ENCODE results near the gene ALDH5A1.
"Not testable (repeated sequence)": the region's sequence is repeated elsewhere in the genome, so short reads cannot be mapped to it uniquely, and the experiment has no call there.

ALDH5A1 gene

DNA sequence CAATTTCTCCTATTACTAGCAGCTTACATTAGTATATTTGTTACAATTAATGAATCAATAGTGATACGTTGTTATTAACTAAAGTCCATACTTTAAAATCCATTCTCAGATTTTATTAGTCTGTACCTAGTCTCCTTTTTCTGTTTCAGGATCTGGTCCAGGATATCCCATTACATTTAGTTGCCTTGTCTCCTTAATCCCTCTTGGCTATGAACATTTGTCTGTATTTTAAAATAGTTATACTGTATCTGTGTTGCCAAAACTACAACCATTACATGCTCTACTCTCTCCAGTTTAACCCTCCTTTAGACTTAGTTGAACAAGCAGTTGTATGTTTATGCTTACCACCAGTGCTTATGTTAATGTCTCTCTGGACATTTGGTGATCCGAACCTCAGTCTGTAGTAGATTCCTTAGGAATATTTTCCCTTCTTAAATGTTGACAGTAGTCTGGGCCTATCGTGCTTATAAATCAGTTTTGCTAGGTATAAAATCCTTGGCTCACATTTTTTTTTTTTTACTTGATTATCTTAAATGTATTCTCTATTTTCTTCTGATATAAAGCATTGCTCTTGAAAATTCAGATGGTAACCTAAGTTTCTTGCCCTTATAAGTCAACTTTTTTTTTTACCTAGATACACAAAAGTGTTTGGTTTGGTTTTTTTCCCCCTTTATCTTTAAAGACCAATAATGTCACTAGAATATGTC, 12.2 kb downstream of the ALDH5A1 start:
- no peak overlapping the region for H3K9ac ChIP-seq (ENCODE audit: low read length)
- peaks cover 18% of the 10 kb centered on the region for H3K36me3 ChIP-seq (ENCODE audit: low read length)
- no peak overlapping the region for H3K4me2 ChIP-seq (ENCODE audit: low read depth, low read length, poor library complexity, severe bottlenecking)
- H3F3A ChIP-seq (ENCODE audit: insufficient read depth) = no peaks in the 10 kb centered on the region
- no peaks in the 10 kb centered on the region for H4K20me1 ChIP-seq (ENCODE audit: low read depth, low read length)
- H3K27me3 ChIP-seq (ENCODE audit: low read length) = no peaks in the 10 kb centered on the region
- H3K79me2 ChIP-seq (ENCODE audit: insufficient read depth, low read length) = no peaks in the 10 kb centered on the region
- no peak for TF ChIP-seq EZH2phosphoT487 (conservative IDR thresholded peaks at IDR 0.05; ENCODE audit: low read length)
- TF ChIP-seq CTCF (IDR thresholded peaks at IDR 0.05; ENCODE audit: insufficient read depth, low read length, poor library complexity, severe bottlenecking) = no peak
- no peak overlapping the region for H2AFZ ChIP-seq (ENCODE audit: low read depth, low read length, severe bottlenecking)
- H3K9me3 ChIP-seq (ENCODE audit: insufficient read depth, low read length) = peaks cover 5% of the 10 kb centered on the region; the same call in 1 of the 2 replicates
- no peak overlapping the region for H3K4me3 ChIP-seq (ENCODE audit: insufficient read depth, low read length, poor library complexity, severe bottlenecking)
- H3K27ac ChIP-seq (ENCODE audit: low read depth, low read length) = no peak overlapping the region
- H3K9me2 ChIP-seq (replicated peaks; ENCODE audit: insufficient read depth, low read length) = no peaks in the 10 kb centered on the region

DNA sequence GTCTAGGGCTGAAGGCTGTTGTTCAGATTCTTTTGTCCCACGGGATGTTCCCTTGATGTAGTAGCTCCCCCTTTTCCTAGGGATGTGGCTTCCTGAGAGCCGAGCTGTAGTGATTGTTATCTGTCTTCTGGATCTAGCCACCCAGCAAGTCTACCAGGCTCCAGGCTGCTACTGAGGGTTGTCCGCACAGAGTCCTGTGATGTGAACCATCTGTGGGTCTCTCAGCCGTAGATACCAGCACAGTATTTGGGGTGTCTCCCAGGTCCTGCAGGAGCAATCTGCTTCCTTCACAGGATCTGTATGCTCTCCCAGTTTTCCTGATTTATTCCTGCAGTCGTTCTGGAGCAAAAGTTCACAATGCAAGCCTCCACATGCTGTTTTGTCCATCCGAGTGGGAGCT, 17.2 kb downstream of the ALDH5A1 start:
- not testable (repeated sequence) for H3K9me3 ChIP-seq (ENCODE audit: insufficient read depth, low read length); H2AFZ ChIP-seq (ENCODE audit: low read depth, low read length, severe bottlenecking); H3K9me2 ChIP-seq (replicated peaks; ENCODE audit: insufficient read depth, low read length); H3K4me3 ChIP-seq (ENCODE audit: insufficient read depth, low read length, poor library complexity, severe bottlenecking); H3K4me2 ChIP-seq (ENCODE audit: low read depth, low read length, poor library complexity, severe bottlenecking); H3K79me2 ChIP-seq (ENCODE audit: insufficient read depth, low read length); H3K27me3 ChIP-seq (ENCODE audit: low read length); H3K36me3 ChIP-seq (ENCODE audit: low read length); H4K20me1 ChIP-seq (ENCODE audit: low read depth, low read length); H3F3A ChIP-seq (ENCODE audit: insufficient read depth); H3K27ac ChIP-seq (ENCODE audit: low read depth, low read length); H3K9ac ChIP-seq (ENCODE audit: low read length)

DNA sequence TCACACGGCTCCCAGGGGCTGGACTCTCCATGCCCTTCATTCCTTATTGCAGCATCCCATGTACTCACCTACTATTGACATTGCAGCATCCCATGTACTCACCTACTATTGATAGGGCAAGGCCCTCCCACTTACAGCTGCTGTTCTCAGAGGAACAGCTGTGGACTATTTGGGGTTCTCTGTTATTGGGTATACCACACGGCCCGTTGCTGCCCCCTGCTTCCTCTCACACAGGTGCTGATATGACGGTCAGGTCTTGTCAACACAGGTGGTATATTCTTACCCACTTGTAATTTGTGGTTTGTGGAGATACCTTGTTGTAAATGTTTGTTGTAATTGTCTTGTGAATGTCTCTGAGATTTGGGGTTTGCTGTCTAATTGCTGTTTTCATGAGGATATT, 18.8 kb downstream of the ALDH5A1 start:
- Histone ChIP-seq H3K79me2 (ENCODE audit: insufficient read depth, low read length) (no peaks in the 10 kb centered on the region), H3K4me2 (ENCODE audit: low read depth, low read length, poor library complexity, severe bottlenecking) (peak overlapping the region; percentile 33), H2AFZ (ENCODE audit: low read depth, low read length, severe bottlenecking) (no peak overlapping the region), H4K20me1 (ENCODE audit: low read depth, low read length) (no peaks in the 10 kb centered on the region), H3K4me3 (ENCODE audit: insufficient read depth, low read length, poor library complexity, severe bottlenecking) (no peak overlapping the region), H3K27me3 (ENCODE audit: low read length) (no peaks in the 10 kb centered on the region), H3K36me3 (ENCODE audit: low read length) (no peaks in the 10 kb centered on the region), H3K9me3 (ENCODE audit: insufficient read depth, low read length) (no peaks in the 10 kb centered on the region), H3K27ac (ENCODE audit: low read depth, low read length) (peak overlapping the region; percentile 15), H3F3A (ENCODE audit: insufficient read depth) (peaks cover 1% of the 10 kb centered on the region; the same call in 1 of the 2 replicates), H3K9ac (ENCODE audit: low read length) (peak overlapping the region; percentile 0; the same call in 1 of the 2 replicates), H3K9me2 (replicated peaks; ENCODE audit: insufficient read depth, low read length) (no peaks in the 10 kb centered on the region)
- TF ChIP-seq CTCF (IDR thresholded peaks at IDR 0.05; ENCODE audit: insufficient read depth, low read length, poor library complexity, severe bottlenecking) (peak; percentile 59), EZH2phosphoT487 (conservative IDR thresholded peaks at IDR 0.05; ENCODE audit: low read length) (no peak)
